ENCODE results near the gene ACTC1.

- TF ChIP-seq BHLHE40 (IDR thresholded peaks at IDR 0.05; ENCODE audit: borderline replicate concordance) (no peak), FOXM1 (IDR thresholded peaks at IDR 0.05; ENCODE audit: borderline replicate concordance) (no peak), SUZ12 (IDR thresholded peaks at IDR 0.05) (no peak), SP1 (IDR thresholded peaks at IDR 0.05) (no peak), PKNOX1 (IDR thresholded peaks at IDR 0.05) (no peak), HDGF (IDR thresholded peaks at IDR 0.05; ENCODE audit: borderline replicate concordance) (no peak), FOXA1 (IDR thresholded peaks at IDR 0.05) (no peak), TARDBP (IDR thresholded peaks at IDR 0.05) (no peak), ELF4 (IDR thresholded peaks at IDR 0.05) (no peak), NFRKB (IDR thresholded peaks at IDR 0.05) (no peak), L3MBTL2 (conservative IDR thresholded peaks at IDR 0.05) (no peak), ARNT (IDR thresholded peaks at IDR 0.05) (no peak), ZNF384 (IDR thresholded peaks at IDR 0.05) (no peak)
These were observed 4.1 kb upstream of the ACTC1 start for GRCh38 chr15:34799149-34800101.
